HCT116 (cell line): ENCODE data around the gene LDHD. TPM values are rescaled to one million over a fixed set of nuclear protein-coding genes. Genes with fewer than 3 reads are reported as not detected.

Experiments used
- ATAC-seq: fragments of 200-7000 bp; cut with Tn5 transposase; 2 replicates; pipeline ENCODE4 v1.9.1; 2020; ENCODE audit warnings: mild to moderate bottlenecking, moderate library complexity
- BruUV-seq: library from RNA; stranded (reverse); fragments of 400-500 nt; replicated peaks from 2 replicates; lab custom pipeline; 2021; lab: Mats Ljungman, UMichigan
- CTCF ChIA-PET: fragments of 300-600 bp; sonication (Branson Sonifier 250); formaldehyde crosslinking; loops from one replicate; lab custom pipeline; 2021; ENCODE audit warnings: antibody characterized with exemption; lab: Charles Lee
- POLR2A ChIA-PET: fragments of 300-600, 350-600 bp; sonication (Branson Sonifier 250); formaldehyde crosslinking; loops from one replicate; lab custom pipeline; 2021; ENCODE audit warnings: antibody characterized with exemption; lab: Charles Lee
- RAD21 ChIA-PET, 2 experiments: fragments of 300-600 bp; sonication (Branson Sonifier 250); formaldehyde crosslinking; loops; one replicate each; lab custom pipeline; 2023; ENCODE audit warnings: low total read pairs in 2 of 2; ENCODE audit not compliant: uncharacterized antibody in 2 of 2, unreplicated experiment in 2 of 2, low non-redundant PET in 1 of 2; lab: Charles Lee
- DNase-seq: peaks from one replicate; pipeline ENCODE4 v3.0.0-alpha.2; 2010; ENCODE audit warnings: low read depth, low spot score
- H2AFZ ChIP-seq: fragments of 200-600 bp; shearing (Covaris generic), sonication (generic); 2 replicates; pipeline ENCODE4 v1.6.1; 2017; ENCODE audit warnings: low read depth, mixed run types, mixed read lengths, antibody characterized with exemption, low read length; ENCODE audit not compliant: poor library complexity, severe bottlenecking
- H3K27ac ChIP-seq: 2 replicates; pipeline ENCODE4 v1.5.1; 2012; ENCODE audit warnings: low read depth, low read length
- H3K27me3 ChIP-seq: fragments of 200-600 bp; sonication (generic); 2 replicates; pipeline ENCODE4 v1.6.1; 2016; ENCODE audit warnings: mixed run types, low read length, mixed read lengths; ENCODE audit not compliant: insufficient read depth
- H3K36me3 ChIP-seq, 2 experiments: fragments of 200-500 bp in 1 of 2; fragments of 200-600 bp in 1 of 2; sonication (Bioruptor generic) in 1 of 2; sonication (generic) in 1 of 2; 2 replicates each; pipeline versions ENCODE4 v1.5.1 to v1.6.1; 2014 to 2016; ENCODE audit warnings: low read length in 2 of 2, inconsistent platforms in 1 of 2, mixed read lengths in 1 of 2, mixed run types in 1 of 2; ENCODE audit not compliant: insufficient read depth in 2 of 2, control insufficient read depth in 1 of 2
- H3K4me1 ChIP-seq, 2 experiments: fragments of 200-600 bp in 1 of 2; sonication (generic) in 1 of 2; 2 replicates each; pipeline versions ENCODE4 v1.5.1 to v1.6.1; 2012 to 2017; ENCODE audit warnings: low read length in 2 of 2, inconsistent platforms in 1 of 2, mild to moderate bottlenecking in 1 of 2, mixed read lengths in 1 of 2, mixed run types in 1 of 2, moderate library complexity in 1 of 2; ENCODE audit not compliant: insufficient read depth in 2 of 2, control insufficient read depth in 1 of 2
- H3K4me2 ChIP-seq: fragments of 200-600 bp; sonication (generic); 2 replicates; pipeline ENCODE4 v1.6.1; 2017; ENCODE audit warnings: mixed run types, low read length, mixed read lengths
- H3K4me3 ChIP-seq, 2 experiments: fragments of 200-600 bp in 1 of 2; sonication (generic) in 1 of 2; replicated peaks in 1 of 2; 2 replicates each; pipeline ENCODE4 v1.5.1; 2011 to 2016; ENCODE audit warnings: low read length in 2 of 2, control low read depth in 1 of 2, low read depth in 1 of 2, mild to moderate bottlenecking in 1 of 2, mixed read lengths in 1 of 2, mixed run types in 1 of 2
- H3K79me2 ChIP-seq: fragments of 200-600 bp; sonication (generic); 2 replicates; pipeline ENCODE4 v1.6.1; 2017; ENCODE audit warnings: mild to moderate bottlenecking, mixed run types, low read length, moderate library complexity, mixed read lengths; ENCODE audit not compliant: insufficient read depth
- H3K9ac ChIP-seq: fragments of 200-600 bp; sonication (generic); 2 replicates; pipeline ENCODE4 v1.6.1; 2016; ENCODE audit warnings: low read length, mixed read lengths
- H3K9me2 ChIP-seq: fragments of 200-600 bp; sonication (generic), shearing (Covaris generic); 2 replicates; pipeline ENCODE4 v1.6.1; 2017; ENCODE audit warnings: mixed run types, mild to moderate bottlenecking, moderate library complexity; ENCODE audit not compliant: insufficient read depth
- H3K9me3 ChIP-seq, 2 experiments: fragments of 200-500 bp in 1 of 2; fragments of 200-600 bp in 1 of 2; sonication (Bioruptor generic) in 1 of 2; sonication (generic) in 1 of 2; 2 replicates each; pipeline ENCODE4 v1.6.1; 2014 to 2017; ENCODE audit warnings: low read length in 2 of 2, mixed read lengths in 2 of 2, inconsistent platforms in 1 of 2, low read depth in 1 of 2, mild to moderate bottlenecking in 1 of 2, mixed run types in 1 of 2, moderate library complexity in 1 of 2; ENCODE audit not compliant: control insufficient read depth in 1 of 2, insufficient read depth in 1 of 2
- H4K20me1 ChIP-seq: fragments of 200-600 bp; sonication (generic), shearing (Covaris generic); 2 replicates; pipeline ENCODE4 v1.6.1; 2017; ENCODE audit warnings: mixed run types, mild to moderate bottlenecking, moderate library complexity; ENCODE audit not compliant: insufficient read depth
- CBX3 ChIP-seq: IDR thresholded peaks from 2 replicates; pipeline ENCODE4 v1.6.1; 2012; ENCODE audit warnings: low read depth
- ELF1 ChIP-seq: IDR thresholded peaks from 2 replicates; pipeline ENCODE4 v1.6.1; 2012; ENCODE audit warnings: low read depth, borderline replicate concordance
- EZH2phosphoT487 ChIP-seq: fragments of 200-600 bp; IDR thresholded peaks from 2 replicates; pipeline ENCODE4 v1.6.1; 2018; ENCODE audit warnings: antibody characterized with exemption, borderline replicate concordance
- FOSL1 ChIP-seq: IDR thresholded peaks from 2 replicates; pipeline ENCODE4 v1.6.1; 2012; ENCODE audit warnings: low read depth
- JUND ChIP-seq: IDR thresholded peaks from 2 replicates; pipeline ENCODE4 v1.6.1; 2012
- MAX ChIP-seq: IDR thresholded peaks from 2 replicates; pipeline ENCODE4 v1.6.1; 2012
- POLR2A ChIP-seq: IDR thresholded peaks from 2 replicates; pipeline ENCODE4 v1.7.0; 2011; ENCODE audit warnings: borderline replicate concordance; ENCODE audit not compliant: insufficient read depth, insufficient read length; ENCODE audit errors: extremely low read depth
- REST ChIP-seq: IDR thresholded peaks from 2 replicates; pipeline ENCODE4 v1.6.1; 2012; ENCODE audit warnings: low read depth
- SP1 ChIP-seq: IDR thresholded peaks from 2 replicates; pipeline ENCODE4 v1.6.1; 2012; ENCODE audit warnings: low read depth
- ZFX ChIP-seq: fragments of 450-650 bp; IDR thresholded peaks from 2 replicates; pipeline ENCODE4 v1.6.1; 2017
- ZNF274 ChIP-seq: fragments of 200-500 bp; sonication (Bioruptor generic); IDR thresholded peaks from 2 replicates; pipeline ENCODE4 v1.6.1; 2014; ENCODE audit warnings: mild to moderate bottlenecking, low read depth, low read length, inconsistent platforms
- intact Hi-C: fragments of 100-400 bp; cut with micrococcal nuclease; formaldehyde crosslinking; loops from 2 replicates; pipeline ENCODE4 v1.10.0; 2022
- total RNA-seq: library from RNA; stranded (reverse); gene quantifications from one replicate; pipeline ENCODE4 v1.2.1, GENCODE V29; 2021; ENCODE audit not compliant: unreplicated experiment

LDHD gene
- total RNA-seq, 1 experiment from 2014 or later, result 3.4 TPM

DNA sequence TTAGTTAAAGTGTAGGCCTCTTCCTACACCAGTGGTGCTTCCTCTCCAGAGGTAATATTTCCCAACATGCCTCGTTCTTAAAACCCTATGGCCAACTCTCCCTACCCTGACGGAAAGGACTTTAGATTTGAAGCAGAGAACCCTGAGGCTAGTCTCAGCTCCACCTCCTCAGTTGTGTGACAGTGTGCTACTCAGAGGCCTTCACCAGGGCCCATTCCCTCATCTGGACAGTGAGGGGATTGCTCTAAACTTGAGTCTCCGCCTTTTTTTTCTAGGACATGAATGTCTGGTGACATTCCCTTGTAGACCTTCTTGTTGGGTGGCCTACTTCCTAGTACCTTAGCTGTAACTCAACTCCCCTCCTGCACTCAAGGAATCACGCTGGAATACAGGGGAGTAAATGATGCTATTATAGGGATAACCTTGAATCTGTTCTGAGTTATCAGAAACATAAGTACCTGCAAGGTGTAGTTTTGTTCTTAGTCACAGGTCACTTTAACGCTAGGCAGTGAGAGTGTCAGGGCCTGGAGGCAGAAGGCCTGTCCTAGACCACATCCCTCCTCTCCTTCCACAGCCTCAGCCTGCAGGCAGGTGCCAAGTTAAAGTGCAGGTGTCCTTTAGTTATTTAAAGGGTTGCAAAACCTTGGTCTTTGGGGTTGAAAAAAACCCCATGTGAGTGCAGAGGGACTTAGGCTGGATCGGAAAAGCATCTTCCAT lies 26.9 kb downstream of the LDHD start:
- Histone ChIP-seq H3K4me3 (no peak overlapping the region), H3K4me2 (peak overlapping the region; percentile 73), H4K20me1 (no peaks in the 10 kb centered on the region), H3K9ac (0 out of 2 replicates have a peak overlapping the region, but pooled peaks have one; percentile 32), H2AFZ (no peak overlapping the region), H3K9me3 (no peaks in the 10 kb centered on the region), H3K27me3 (no peaks in the 10 kb centered on the region), H3K27ac (no peak overlapping the region), H3K36me3 (no peaks in the 10 kb centered on the region), H3K9me2 (no peaks in the 10 kb centered on the region), H3K79me2 (peaks cover 31% of the 10 kb centered on the region), H3K4me1 (peaks cover 52 to 75% of the 10 kb centered on the region in 2 experiments)
- DNase-seq (no peak), ATAC-seq (peak; percentile 39)
- intact Hi-C loops, result no loop called here
- RAD21 ChIA-PET, result interaction anchor here in 1 of 2 experiments (0.5 to 2.2 kb wide), 2 partner anchors 22 to 119 kb away, joined by 7 to 8 read pairs; no protein-coding TSS in a partner anchor
- CTCF ChIA-PET, result no interaction called here
- BruUV-seq, result no TSS peak
- TF ChIP-seq ZFX, result no peak
- TF ChIP-seq REST, result no peak
- no peak for TF ChIP-seq POLR2A
- TF ChIP-seq CBX3, result no peak
- no peak for TF ChIP-seq ELF1
- TF ChIP-seq JUND, result no peak
- TF ChIP-seq EZH2phosphoT487, result no peak
- no peak for TF ChIP-seq ZNF274
- no peak for TF ChIP-seq SP1
- TF ChIP-seq FOSL1, result no peak
- no peak for TF ChIP-seq MAX
- POLR2A ChIA-PET, result no interaction called here
